Measurements from ENCODE around the gene MACROD1.

DNA sequence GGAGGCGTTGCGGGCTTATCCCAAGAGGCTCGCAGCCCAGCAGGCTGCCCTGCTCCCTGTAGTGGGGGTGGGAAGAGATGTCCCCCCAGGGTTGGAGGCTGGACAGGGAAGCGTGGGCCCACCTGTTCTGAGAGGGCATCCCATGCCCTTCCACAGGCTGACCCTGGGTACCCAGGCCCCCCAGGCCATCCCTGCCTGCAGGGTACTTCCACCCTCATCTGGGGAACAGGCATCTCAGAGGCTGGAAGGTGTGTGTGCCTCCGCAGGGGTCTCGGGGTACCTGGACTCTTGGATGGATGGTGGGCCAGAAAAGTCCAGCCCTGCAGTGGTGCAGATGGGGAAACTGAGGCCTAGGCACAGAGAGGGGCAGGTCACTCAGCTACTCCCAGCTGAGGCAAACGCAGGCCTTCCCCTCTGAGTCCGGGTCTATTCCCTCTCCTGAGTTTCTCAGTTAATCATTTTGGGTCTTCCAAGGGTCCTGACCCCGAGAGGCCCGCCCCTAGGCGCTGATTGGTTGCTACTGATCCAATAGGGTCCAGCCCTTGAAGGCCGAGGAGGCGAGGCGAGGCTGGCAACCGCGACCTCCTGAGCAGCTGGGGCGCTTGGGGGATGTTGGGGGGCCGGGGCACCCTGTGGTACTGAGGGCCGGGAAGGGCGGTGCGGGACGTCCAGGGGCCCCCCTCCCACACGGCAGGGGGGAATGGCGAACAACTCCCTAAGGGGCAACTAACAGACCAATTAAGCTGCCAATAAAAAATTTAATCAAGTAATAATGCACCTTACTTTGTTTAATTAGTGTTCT lies 106.4 kb downstream of the MACROD1 start:
- TF ChIP-seq, protein P1, sequence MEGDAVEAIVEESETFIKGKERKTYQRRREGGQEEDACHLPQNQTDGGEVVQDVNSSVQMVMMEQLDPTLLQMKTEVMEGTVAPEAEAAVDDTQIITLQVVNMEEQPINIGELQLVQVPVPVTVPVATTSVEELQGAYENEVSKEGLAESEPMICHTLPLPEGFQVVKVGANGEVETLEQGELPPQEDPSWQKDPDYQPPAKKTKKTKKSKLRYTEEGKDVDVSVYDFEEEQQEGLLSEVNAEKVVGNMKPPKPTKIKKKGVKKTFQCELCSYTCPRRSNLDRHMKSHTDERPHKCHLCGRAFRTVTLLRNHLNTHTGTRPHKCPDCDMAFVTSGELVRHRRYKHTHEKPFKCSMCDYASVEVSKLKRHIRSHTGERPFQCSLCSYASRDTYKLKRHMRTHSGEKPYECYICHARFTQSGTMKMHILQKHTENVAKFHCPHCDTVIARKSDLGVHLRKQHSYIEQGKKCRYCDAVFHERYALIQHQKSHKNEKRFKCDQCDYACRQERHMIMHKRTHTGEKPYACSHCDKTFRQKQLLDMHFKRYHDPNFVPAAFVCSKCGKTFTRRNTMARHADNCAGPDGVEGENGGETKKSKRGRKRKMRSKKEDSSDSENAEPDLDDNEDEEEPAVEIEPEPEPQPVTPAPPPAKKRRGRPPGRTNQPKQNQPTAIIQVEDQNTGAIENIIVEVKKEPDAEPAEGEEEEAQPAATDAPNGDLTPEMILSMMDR (IDR thresholded peaks at IDR 0.05) = no peak
- TF ChIP-seq EP300 (IDR thresholded peaks at IDR 0.05) = no peak
